ENCODE data around the gene RUNX1.

Gene RUNX1

DNA sequence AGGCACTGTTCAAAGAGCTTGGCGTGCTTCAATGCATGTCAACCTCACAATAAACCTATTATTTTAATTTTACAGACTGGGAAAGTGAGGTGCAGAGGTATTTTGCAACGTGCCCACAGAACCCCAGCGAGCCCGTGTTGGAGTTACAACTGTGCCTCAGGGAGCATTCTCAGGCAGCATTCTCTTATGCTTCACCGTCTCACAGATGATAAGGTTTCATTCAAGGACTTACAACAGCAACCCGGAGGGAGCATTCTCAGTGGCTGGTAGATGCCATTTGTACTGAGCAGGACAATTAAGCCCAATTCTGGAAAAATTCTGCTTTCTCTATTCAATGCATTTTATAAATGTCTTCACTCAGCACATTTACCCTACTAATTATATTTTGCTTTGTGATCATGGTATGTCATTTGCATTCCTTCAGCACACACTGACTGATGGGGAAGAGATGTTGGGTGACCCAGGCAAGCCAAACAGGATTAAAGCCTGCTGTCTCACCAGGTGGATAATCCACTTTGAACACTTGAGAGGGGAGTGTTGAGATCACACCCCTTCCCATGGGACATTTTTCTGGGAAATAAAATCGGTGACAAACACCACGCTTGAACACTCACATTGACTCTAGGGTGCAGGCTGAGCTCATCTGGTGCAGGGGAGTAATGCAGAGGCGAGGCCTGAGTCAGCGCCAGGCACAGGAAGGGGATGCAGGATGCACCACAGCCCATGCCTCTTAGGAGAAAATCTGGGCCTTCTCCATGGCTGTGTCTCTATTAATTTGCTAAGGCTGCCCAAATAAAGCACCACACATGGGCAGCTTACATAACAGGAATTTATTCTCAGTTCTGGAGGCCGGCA is 266.4 kb downstream of the RUNX1 start:
- no peaks in the 10 kb centered on the region for H3K27me3 ChIP-seq (ENCODE audit: control insufficient read depth, insufficient read depth, low read length)
- no peak overlapping the region for H3K9ac ChIP-seq (ENCODE audit: low read length)
- H3K36me3 ChIP-seq (ENCODE audit: control insufficient read depth, insufficient read depth, low read length) = no peaks in the 10 kb centered on the region
- H3K4me3 ChIP-seq (ENCODE audit: low read length) = no peak overlapping the region
- H3K4me1 ChIP-seq (ENCODE audit: control insufficient read depth, insufficient read depth, low read length) = peaks cover 7% of the 10 kb centered on the region
- no peaks in the 10 kb centered on the region for H3K9me3 ChIP-seq (ENCODE audit: control insufficient read depth, low read length)

- H3K9me3 ChIP-seq (ENCODE audit: control insufficient read depth, low read length) = no peaks in the 10 kb centered on the region
- no peaks in the 10 kb centered on the region for H3K27me3 ChIP-seq (ENCODE audit: control insufficient read depth, insufficient read depth, low read length)
- no peaks in the 10 kb centered on the region for H3K36me3 ChIP-seq (ENCODE audit: control insufficient read depth, insufficient read depth, low read length)
- H3K4me1 ChIP-seq (ENCODE audit: control insufficient read depth, insufficient read depth, low read length) = peaks cover 7% of the 10 kb centered on the region
- no peak overlapping the region for H3K4me3 ChIP-seq (ENCODE audit: low read length)
- no peak overlapping the region for H3K9ac ChIP-seq (ENCODE audit: low read length)
Measured at GRCh38 chr21:34781526-34781925, 267.6 kb downstream of the RUNX1 start.

DNA sequence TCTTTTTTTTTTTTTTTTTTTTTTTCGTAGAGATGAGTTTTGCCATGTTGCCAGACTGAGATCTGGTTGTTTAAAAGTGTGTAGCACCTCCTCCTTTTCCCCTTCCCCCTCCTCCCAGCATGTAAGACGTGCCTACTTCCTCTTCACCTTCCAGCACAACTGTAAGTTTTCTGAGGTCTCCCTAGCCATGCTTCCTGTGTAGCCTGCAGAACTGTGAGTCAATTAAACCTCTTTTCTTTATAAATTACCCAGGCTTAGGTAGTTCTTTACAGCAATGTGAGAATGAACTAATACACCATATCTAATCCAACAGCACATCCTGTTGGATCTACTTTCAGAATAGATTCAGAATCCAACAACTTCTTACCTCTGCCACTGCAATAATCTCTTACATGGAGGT is 269.2 kb downstream of the RUNX1 start:
- no peak overlapping the region for H3K9ac ChIP-seq (ENCODE audit: low read length)
- H3K27me3 ChIP-seq (ENCODE audit: control insufficient read depth, insufficient read depth, low read length) = no peaks in the 10 kb centered on the region
- H3K9me3 ChIP-seq (ENCODE audit: control insufficient read depth, low read length) = no peaks in the 10 kb centered on the region
- peaks cover 7% of the 10 kb centered on the region for H3K4me1 ChIP-seq (ENCODE audit: control insufficient read depth, insufficient read depth, low read length)
- H3K36me3 ChIP-seq (ENCODE audit: control insufficient read depth, insufficient read depth, low read length) = no peaks in the 10 kb centered on the region
- no peak overlapping the region for H3K4me3 ChIP-seq (ENCODE audit: low read length)

DNA sequence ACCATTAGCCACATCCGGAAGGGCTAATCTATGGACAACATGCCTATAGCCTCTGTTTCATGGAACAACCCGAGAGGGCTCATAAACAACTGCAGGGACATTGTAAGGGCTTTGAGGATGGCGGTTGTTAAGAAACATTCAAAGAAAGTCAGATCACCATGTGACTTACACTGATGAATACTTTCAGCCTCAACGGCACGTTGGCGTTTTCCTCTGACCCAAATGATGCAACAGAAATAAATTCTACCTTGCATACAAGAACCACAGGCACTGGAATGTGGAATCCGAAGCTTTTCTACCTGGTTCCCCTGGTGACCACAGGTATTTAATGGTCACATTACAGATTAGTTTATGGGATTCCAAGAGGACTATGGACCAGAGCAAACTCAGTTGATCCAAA is 273.3 kb downstream of the RUNX1 start:
- no peaks in the 10 kb centered on the region for H3K4me1 ChIP-seq (ENCODE audit: control insufficient read depth, insufficient read depth, low read length)

DNA sequence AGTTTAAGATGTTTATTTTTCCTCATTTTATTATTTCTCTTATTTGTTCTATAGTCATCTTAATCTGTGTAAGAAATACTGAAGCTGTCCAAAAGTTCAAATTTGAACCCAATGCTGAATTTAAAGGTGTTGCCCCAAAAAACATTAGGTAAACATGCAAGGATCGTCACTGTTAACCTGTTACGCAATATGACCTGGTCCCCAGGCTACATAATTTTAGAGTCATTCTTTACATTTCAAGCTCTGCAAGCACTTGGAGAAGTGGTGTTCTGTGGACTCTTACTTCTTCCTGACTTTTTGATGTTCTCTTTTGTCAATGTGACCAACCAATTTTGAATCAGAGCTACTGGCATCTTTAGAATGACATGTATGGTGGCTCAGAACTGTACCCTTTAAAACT is 274.4 kb downstream of the RUNX1 start:
- no peaks in the 10 kb centered on the region for H3K9me3 ChIP-seq (ENCODE audit: control insufficient read depth, low read length)
- H3K27me3 ChIP-seq (ENCODE audit: control insufficient read depth, insufficient read depth, low read length) = no peaks in the 10 kb centered on the region
- H3K9ac ChIP-seq (ENCODE audit: low read length) = no peak overlapping the region
- no peaks in the 10 kb centered on the region for H3K4me1 ChIP-seq (ENCODE audit: control insufficient read depth, insufficient read depth, low read length)
- no peak overlapping the region for H3K4me3 ChIP-seq (ENCODE audit: low read length)
- no peaks in the 10 kb centered on the region for H3K36me3 ChIP-seq (ENCODE audit: control insufficient read depth, insufficient read depth, low read length)

More for the DNA sequence above, 273.3 kb downstream of the RUNX1 start:
- H3K9me3 ChIP-seq (ENCODE audit: control insufficient read depth, low read length) = no peaks in the 10 kb centered on the region
- H3K36me3 ChIP-seq (ENCODE audit: control insufficient read depth, insufficient read depth, low read length) = no peaks in the 10 kb centered on the region
- no peak overlapping the region for H3K9ac ChIP-seq (ENCODE audit: low read length)
- H3K4me3 ChIP-seq (ENCODE audit: low read length) = no peak overlapping the region
- no peaks in the 10 kb centered on the region for H3K27me3 ChIP-seq (ENCODE audit: control insufficient read depth, insufficient read depth, low read length)

DNA sequence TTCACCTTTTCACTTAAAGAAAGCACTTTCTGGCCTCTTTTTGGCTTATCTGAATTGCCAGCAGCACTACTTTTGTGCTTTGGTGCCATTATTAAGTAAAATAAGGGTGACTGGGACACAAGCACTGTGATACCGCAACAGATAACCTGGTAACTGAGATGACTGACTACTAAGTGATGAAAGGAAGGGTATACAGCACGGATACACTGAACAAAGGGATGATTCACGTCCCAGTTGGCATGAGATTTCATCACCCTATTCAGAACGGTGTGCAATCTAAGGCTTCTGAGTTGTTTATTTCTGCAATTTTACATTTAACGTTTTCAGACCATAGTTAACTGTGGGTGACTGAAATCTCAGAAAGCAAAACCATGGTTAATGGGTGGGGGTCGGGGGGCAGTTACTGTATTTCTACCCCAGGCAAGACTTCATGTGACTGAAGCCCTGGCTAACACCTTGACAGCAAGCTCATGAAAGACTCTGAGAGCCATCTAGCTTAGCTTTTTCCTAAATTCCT is 277.5 kb downstream of the RUNX1 start:
- Histone ChIP-seq H3K9ac (ENCODE audit: low read length) (no peak overlapping the region), H3K27me3 (ENCODE audit: control insufficient read depth, insufficient read depth, low read length) (no peaks in the 10 kb centered on the region), H3K4me1 (ENCODE audit: control insufficient read depth, insufficient read depth, low read length) (no peaks in the 10 kb centered on the region), H3K9me3 (ENCODE audit: control insufficient read depth, low read length) (no peaks in the 10 kb centered on the region), H3K36me3 (ENCODE audit: control insufficient read depth, insufficient read depth, low read length) (no peaks in the 10 kb centered on the region), H3K4me3 (ENCODE audit: low read length) (no peak overlapping the region)

GRCh38 chr21:34770576-34770975 is 278.5 kb downstream of the RUNX1 start:
- H3K9me3 ChIP-seq (ENCODE audit: control insufficient read depth, low read length) = no peaks in the 10 kb centered on the region
- no peaks in the 10 kb centered on the region for H3K4me1 ChIP-seq (ENCODE audit: control insufficient read depth, insufficient read depth, low read length)
- H3K9ac ChIP-seq (ENCODE audit: low read length) = no peak overlapping the region
- H3K4me3 ChIP-seq (ENCODE audit: low read length) = no peak overlapping the region
- no peaks in the 10 kb centered on the region for H3K36me3 ChIP-seq (ENCODE audit: control insufficient read depth, insufficient read depth, low read length)
- H3K27me3 ChIP-seq (ENCODE audit: control insufficient read depth, insufficient read depth, low read length) = no peaks in the 10 kb centered on the region

- Histone ChIP-seq H3K9me3 (ENCODE audit: control insufficient read depth, low read length) (no peaks in the 10 kb centered on the region), H3K9ac (ENCODE audit: low read length) (no peak overlapping the region), H3K36me3 (ENCODE audit: control insufficient read depth, insufficient read depth, low read length) (no peaks in the 10 kb centered on the region), H3K4me3 (ENCODE audit: low read length) (no peak overlapping the region), H3K4me1 (ENCODE audit: control insufficient read depth, insufficient read depth, low read length) (no peaks in the 10 kb centered on the region), H3K27me3 (ENCODE audit: control insufficient read depth, insufficient read depth, low read length) (no peaks in the 10 kb centered on the region)
Measured at GRCh38 chr21:34768326-34768725, 280.8 kb downstream of the RUNX1 start.

GRCh38 chr21:34766862-34767261 is 282.2 kb downstream of the RUNX1 start:
- no peak overlapping the region for H3K4me3 ChIP-seq (ENCODE audit: low read length)
- no peaks in the 10 kb centered on the region for H3K36me3 ChIP-seq (ENCODE audit: control insufficient read depth, insufficient read depth, low read length)
- H3K9me3 ChIP-seq (ENCODE audit: control insufficient read depth, low read length) = no peaks in the 10 kb centered on the region
- H3K9ac ChIP-seq (ENCODE audit: low read length) = no peak overlapping the region
- no peaks in the 10 kb centered on the region for H3K4me1 ChIP-seq (ENCODE audit: control insufficient read depth, insufficient read depth, low read length)
- H3K27me3 ChIP-seq (ENCODE audit: control insufficient read depth, insufficient read depth, low read length) = no peaks in the 10 kb centered on the region

GRCh38 chr21:34765619-34766018 is 283.5 kb downstream of the RUNX1 start:
- Histone ChIP-seq H3K9ac (ENCODE audit: low read length) (no peak overlapping the region), H3K27me3 (ENCODE audit: control insufficient read depth, insufficient read depth, low read length) (no peaks in the 10 kb centered on the region), H3K9me3 (ENCODE audit: control insufficient read depth, low read length) (no peaks in the 10 kb centered on the region), H3K36me3 (ENCODE audit: control insufficient read depth, insufficient read depth, low read length) (no peaks in the 10 kb centered on the region), H3K4me3 (ENCODE audit: low read length) (no peak overlapping the region), H3K4me1 (ENCODE audit: control insufficient read depth, insufficient read depth, low read length) (no peaks in the 10 kb centered on the region)

GRCh38 chr21:34764715-34765284 is 284.3 kb downstream of the RUNX1 start:
- no peaks in the 10 kb centered on the region for H3K9me3 ChIP-seq (ENCODE audit: control insufficient read depth, low read length)
- H3K36me3 ChIP-seq (ENCODE audit: control insufficient read depth, insufficient read depth, low read length) = no peaks in the 10 kb centered on the region
- H3K4me3 ChIP-seq (ENCODE audit: low read length) = no peak overlapping the region
- H3K27me3 ChIP-seq (ENCODE audit: control insufficient read depth, insufficient read depth, low read length) = no peaks in the 10 kb centered on the region
- H3K4me1 ChIP-seq (ENCODE audit: control insufficient read depth, insufficient read depth, low read length) = no peaks in the 10 kb centered on the region
- H3K9ac ChIP-seq (ENCODE audit: low read length) = no peak overlapping the region

GRCh38 chr21:34762786-34763185 is 286.3 kb downstream of the RUNX1 start:
- Histone ChIP-seq H3K9me3 (ENCODE audit: control insufficient read depth, low read length) (no peaks in the 10 kb centered on the region), H3K27me3 (ENCODE audit: control insufficient read depth, insufficient read depth, low read length) (no peaks in the 10 kb centered on the region), H3K4me3 (ENCODE audit: low read length) (no peak overlapping the region), H3K36me3 (ENCODE audit: control insufficient read depth, insufficient read depth, low read length) (no peaks in the 10 kb centered on the region), H3K9ac (ENCODE audit: low read length) (no peak overlapping the region), H3K4me1 (ENCODE audit: control insufficient read depth, insufficient read depth, low read length) (no peaks in the 10 kb centered on the region)

Measured in mucosa of stomach (tissue), 1 donor.